Spleen (tissue), 7 donors: Measurements from ENCODE around the gene MCTP1.
A peak's percentile ranks its signal among the peaks of the same experiment; 100 is the strongest.

Source experiments
- CTCF ChIP-seq, 11 experiments: fragments of 200-600 bp in 7 of 11; fragments of 450-650 bp in 4 of 11; sonication (generic) in 4 of 11; IDR thresholded peaks in 8 of 11; conservative IDR thresholded peaks in 3 of 11; 1 replicate in 7 of 11; 2 replicates in 4 of 11; pipeline versions ENCODE4 v1.4.0 to v1.8.0; 2016 to 2021; ENCODE audit warnings: antibody characterized with exemption in 11 of 11, inconsistent platforms in 4 of 11, mild to moderate bottlenecking in 1 of 11
- POLR2A ChIP-seq, 3 donors: fragments of 450-650 bp; IDR thresholded peaks; one replicate each; pipeline ENCODE4 v1.5.1; 2017; ENCODE audit warnings: antibody characterized with exemption in 3 of 3, mild to moderate bottlenecking in 1 of 3
- donor health status: DM: no; HTN: no; CAD: no; lungs with moderate emphysema.
- donor health status: DM: no; HTN: no; CAD: no.
- donor health status: DM: no; HTN: no; CAD: no.

- TF ChIP-seq CTCF (IDR thresholded peaks at IDR 0.05 in 8 of 11, conservative IDR thresholded peaks at IDR 0.05 in 3 of 11), result peak in 10 of 11 experiments; percentile 17 to 58 (median 48)
- no peak for TF ChIP-seq POLR2A (IDR thresholded peaks at IDR 0.05)
These were observed 434.8 kb downstream of the MCTP1 start for GRCh38 chr5:94849821-94850736.
